HG02852 (cell line): ENCODE data around the gene DHRS7B.
"Not testable (repeated sequence)": the region's sequence is repeated elsewhere in the genome, so short reads cannot be mapped to it uniquely, and the experiment has no call there.

ENCODE experiments used
- ATAC-seq: cut with Tn5 transposase; IDR thresholded peaks from one replicate; pipeline ENCODE4 v1.9.1; 2021; ENCODE audit warnings: mild to moderate bottlenecking, moderate library complexity; ENCODE audit not compliant: unreplicated experiment

Gene DHRS7B

GRCh38 chr17:21176773-21177395 lies 50.1 kb downstream of the DHRS7B start:
- ATAC-seq = no peak

GRCh38 chr17:21177401-21177800 lies 50.6 kb downstream of the DHRS7B start:
- no peak for ATAC-seq

GRCh38 chr17:21177854-21178600 lies 51.3 kb downstream of the DHRS7B start:
- no peak for ATAC-seq

- ATAC-seq = no peak
Observed at GRCh38 chr17:21183468-21183867, 56.7 kb downstream of the DHRS7B start.

GRCh38 chr17:21184570-21184969 lies 57.8 kb downstream of the DHRS7B start:
- ATAC-seq = no peak

GRCh38 chr17:21185061-21185460 lies 58.3 kb downstream of the DHRS7B start:
- ATAC-seq = no peak

GRCh38 chr17:21186399-21187187 lies 59.8 kb downstream of the DHRS7B start:
- no peak for ATAC-seq

GRCh38 chr17:21189361-21189760 lies 62.6 kb downstream of the DHRS7B start:
- ATAC-seq = no peak

- no peak for ATAC-seq
Observed at GRCh38 chr17:21190078-21190477, 63.3 kb downstream of the DHRS7B start.

GRCh38 chr17:21191698-21192097 lies 64.9 kb downstream of the DHRS7B start:
- ATAC-seq = no peak

- not testable (repeated sequence) for ATAC-seq
Observed at GRCh38 chr17:21192414-21192813, 65.7 kb downstream of the DHRS7B start.

- ATAC-seq = no peak
Observed at GRCh38 chr17:21193031-21193430, 66.3 kb downstream of the DHRS7B start.

GRCh38 chr17:21194226-21194625 lies 67.5 kb downstream of the DHRS7B start:
- no peak for ATAC-seq

GRCh38 chr17:21194703-21195102 lies 67.9 kb downstream of the DHRS7B start:
- ATAC-seq = no peak

- no peak for ATAC-seq
Observed at GRCh38 chr17:21196126-21196525, 69.4 kb downstream of the DHRS7B start.

GRCh38 chr17:21198411-21198810 lies 71.6 kb downstream of the DHRS7B start:
- no peak for ATAC-seq

GRCh38 chr17:21199311-21199710 lies 72.5 kb downstream of the DHRS7B start:
- no peak for ATAC-seq

GRCh38 chr17:21199856-21200255 lies 73.1 kb downstream of the DHRS7B start:
- no peak for ATAC-seq

- ATAC-seq = no peak
Observed at GRCh38 chr17:21200590-21201297, 74.0 kb downstream of the DHRS7B start.

GRCh38 chr17:21201298-21201595 lies 74.5 kb downstream of the DHRS7B start:
- ATAC-seq = no peak

- ATAC-seq = no peak
Observed at GRCh38 chr17:21201874-21202273, 75.1 kb downstream of the DHRS7B start.
